Breast epithelium (tissue), 3 donors: ENCODE results near the gene ATG5.

Experiments used
- CTCF ChIP-seq, 3 donors: fragments of 450-650 bp; IDR thresholded peaks; one replicate each; pipeline ENCODE4 v1.5.1; 2016 to 2017; ENCODE audit warnings: antibody characterized with exemption in 3 of 3, mild to moderate bottlenecking in 3 of 3, moderate library complexity in 3 of 3
- POLR2A ChIP-seq: fragments of 450-650 bp; IDR thresholded peaks from one replicate; pipeline ENCODE4 v1.6.1; 2016; ENCODE audit warnings: antibody characterized with exemption, mild to moderate bottlenecking, moderate library complexity
- POLR2AphosphoS5 ChIP-seq, 3 donors: sonication (generic); formaldehyde crosslinking; IDR thresholded peaks; one replicate each; pipeline ENCODE4 v1.6.1; 2017; ENCODE audit warnings: antibody characterized with exemption in 3 of 3

- TF ChIP-seq CTCF (IDR thresholded peaks at IDR 0.05) (no peak), POLR2A (no peak), POLR2AphosphoS5 (IDR thresholded peaks at IDR 0.05) (no peak)
These were observed 84.1 kb downstream of the ATG5 start for GRCh38 chr6:106241498-106241897.
